HG03575 (cell line): Measurements from ENCODE around the gene BEST1.
"Not testable (repeated sequence)": the region's sequence is repeated elsewhere in the genome, so short reads cannot be mapped to it uniquely, and the experiment has no call there.

Experiments
- ATAC-seq: cut with Tn5 transposase; IDR thresholded peaks from one replicate; pipeline ENCODE4 v1.9.1; 2021; ENCODE audit not compliant: unreplicated experiment, insufficient number of reproducible peaks, low FRiP score; ENCODE audit errors: extremely low read depth

The BEST1 gene

GRCh38 chr11:61935861-61936260 lies 14.3 kb upstream of the BEST1 start:
- ATAC-seq: no peak

GRCh38 chr11:61940466-61940865 lies 9.7 kb upstream of the BEST1 start:
- ATAC-seq: no peak

GRCh38 chr11:61945191-61945590 lies 5.0 kb upstream of the BEST1 start:
- no peak for ATAC-seq

- no peak for ATAC-seq
Measured at GRCh38 chr11:61946894-61947293, 3.3 kb upstream of the BEST1 start.

GRCh38 chr11:61947486-61948210 lies 2.5 kb upstream of the BEST1 start:
- ATAC-seq: no peak

GRCh38 chr11:61948505-61948904 lies 1.6 kb upstream of the BEST1 start:
- ATAC-seq: no peak

- no peak for ATAC-seq
Measured at GRCh38 chr11:61949169-61950034, 749 bp upstream of the BEST1 start.

GRCh38 chr11:61951484-61952135 lies 1.5 kb downstream of the BEST1 start:
- ATAC-seq: no peak

GRCh38 chr11:61952882-61953281 lies 2.7 kb downstream of the BEST1 start:
- no peak for ATAC-seq

- ATAC-seq: not testable (repeated sequence)
Measured at GRCh38 chr11:61953632-61954031, 3.5 kb downstream of the BEST1 start.

GRCh38 chr11:61954106-61954850 lies 4.1 kb downstream of the BEST1 start:
- ATAC-seq: no peak

- ATAC-seq: no peak
Measured at GRCh38 chr11:61954851-61955421, 4.8 kb downstream of the BEST1 start.

- ATAC-seq: no peak
Measured at GRCh38 chr11:61955422-61956135, 5.4 kb downstream of the BEST1 start.

- ATAC-seq: no peak
Measured at GRCh38 chr11:61956191-61957020, 6.3 kb downstream of the BEST1 start.

- ATAC-seq: no peak
Measured at GRCh38 chr11:61957021-61957770, 7.0 kb downstream of the BEST1 start.

GRCh38 chr11:61958590-61958989 lies 8.4 kb downstream of the BEST1 start:
- ATAC-seq: no peak

GRCh38 chr11:61959114-61959513 lies 9.0 kb downstream of the BEST1 start:
- ATAC-seq: no peak
